Liver (tissue), 9 donors: ENCODE data around the gene CA10. TPM values are rescaled to one million over a fixed set of nuclear protein-coding genes. Genes with fewer than 3 reads are reported as not detected.

ENCODE experiments used
- DNase-seq: peaks from one replicate; pipeline ENCODE4 v3.0.0-alpha.2; 2017; ENCODE audit warnings: low spot score
- H3K27ac ChIP-seq, 2 donors: one replicate each; pipeline ENCODE4 v1.7.0; 2013; ENCODE audit warnings: inconsistent platforms in 2 of 2, low read length in 2 of 2, control low read depth in 1 of 2, low read depth in 1 of 2, mild to moderate bottlenecking in 1 of 2
- H3K27me3 ChIP-seq, 4 donors: one replicate each; pipeline versions ENCODE4 v1.6.1 to v1.7.0; 2013; ENCODE audit warnings: low read length in 3 of 4, inconsistent platforms in 1 of 4, mild to moderate bottlenecking in 1 of 4, moderate library complexity in 1 of 4; ENCODE audit not compliant: control insufficient read depth in 4 of 4, insufficient read depth in 4 of 4
- H3K36me3 ChIP-seq, 4 donors: one replicate each; pipeline versions ENCODE4 v1.6.1 to v1.7.0; 2013; ENCODE audit warnings: low read length in 3 of 4, mild to moderate bottlenecking in 3 of 4, low read depth in 1 of 4, moderate library complexity in 1 of 4; ENCODE audit not compliant: control insufficient read depth in 4 of 4, insufficient read depth in 3 of 4
- H3K4me1 ChIP-seq, 4 donors: one replicate each; pipeline versions ENCODE4 v1.6.1 to v1.7.0; 2013; ENCODE audit warnings: low read length in 3 of 4, mild to moderate bottlenecking in 3 of 4, moderate library complexity in 1 of 4; ENCODE audit not compliant: control insufficient read depth in 4 of 4, insufficient read depth in 4 of 4
- H3K4me3 ChIP-seq, 3 donors: one replicate each; pipeline versions ENCODE4 v1.6.1 to v1.7.0; 2013; ENCODE audit warnings: low read length in 3 of 3, control low read depth in 1 of 3, low read depth in 1 of 3, mild to moderate bottlenecking in 1 of 3
- H3K9ac ChIP-seq, 2 donors: one replicate each; pipeline ENCODE4 v1.7.0; 2013; ENCODE audit warnings: low read length in 2 of 2, mild to moderate bottlenecking in 2 of 2, moderate library complexity in 2 of 2, control low read depth in 1 of 2, low read depth in 1 of 2
- H3K9me3 ChIP-seq, 4 donors: one replicate each; pipeline versions ENCODE4 v1.6.1 to v1.7.0; 2013; ENCODE audit warnings: low read length in 3 of 4; ENCODE audit not compliant: control insufficient read depth in 4 of 4
- EGR1 ChIP-seq, 2 donors: IDR thresholded peaks; 2 replicates each; pipeline ENCODE4 v1.6.1; 2016 to 2018; ENCODE audit warnings: antibody characterized with exemption in 2 of 2, low read depth in 2 of 2
- FOXA2 ChIP-seq: IDR thresholded peaks from 2 replicates; pipeline ENCODE4 v1.6.1; 2016; ENCODE audit warnings: antibody characterized with exemption
- GABPA ChIP-seq, 2 donors: IDR thresholded peaks in 1 of 2; conservative IDR thresholded peaks in 1 of 2; 2 replicates each; pipeline ENCODE4 v1.6.1; 2016; ENCODE audit warnings: antibody characterized with exemption in 2 of 2, mild to moderate bottlenecking in 1 of 2, moderate library complexity in 1 of 2
- HNF4A ChIP-seq, 2 donors: conservative IDR thresholded peaks; 2 replicates each; pipeline ENCODE4 v1.6.1; 2016; ENCODE audit warnings: antibody characterized with exemption in 2 of 2, mild to moderate bottlenecking in 2 of 2
- HNF4G ChIP-seq: IDR thresholded peaks from 2 replicates; pipeline ENCODE4 v1.6.1; 2016; ENCODE audit warnings: antibody characterized with exemption
- JUND ChIP-seq, 2 donors: IDR thresholded peaks; 2 replicates each; pipeline ENCODE4 v1.6.1; 2016; ENCODE audit warnings: antibody characterized with exemption in 2 of 2
- RAD21 ChIP-seq, 2 donors: IDR thresholded peaks; 2 replicates each; pipeline ENCODE4 v1.6.1; 2016; ENCODE audit warnings: antibody characterized with exemption in 2 of 2, mild to moderate bottlenecking in 2 of 2
- REST ChIP-seq: IDR thresholded peaks from 2 replicates; pipeline ENCODE4 v1.6.1; 2016; ENCODE audit warnings: antibody characterized with exemption, mild to moderate bottlenecking
- RXRA ChIP-seq, 2 donors: IDR thresholded peaks; 2 replicates each; pipeline ENCODE4 v1.6.1; 2017 to 2018; ENCODE audit warnings: antibody characterized with exemption in 2 of 2, mild to moderate bottlenecking in 1 of 2
- ZBTB33 ChIP-seq: IDR thresholded peaks from 2 replicates; pipeline ENCODE4 v1.6.1; 2016; ENCODE audit warnings: antibody characterized with exemption
- WGBS: extraction: QIAGEN DNeasy Blood & Tissue Kit; methylation state at CpG from one replicate; pipeline ENCODE4 v1.1.7; 2013; 5-methylcytosine and 5-hydroxymethylcytosine counted together
- polyA plus RNA-seq, 2 donors: library from polyadenylated mRNA; stranded (reverse) in 1 of 2; unstranded in 1 of 2; fragments of 200-250 nt in 1 of 2; fragments of >200 nt in 1 of 2; fragmentation: Nextera tagmentation in 1 of 2; extraction: Ambion mirVana in 1 of 2; gene quantifications; one replicate each; pipeline versions ENCODE4 v1.2.1 to v1.2.3, GENCODE V29; 2013 to 2015
- total RNA-seq, 2 donors: library from RNA; depleted of rRNA; stranded (reverse); fragments of >200 nt; gene quantifications; one replicate each; pipeline ENCODE4 v1.2.3, GENCODE V29; 2014
- donor health status: healthy.
- donor health status: healthy.
- donor health status: healthy.
- donor health status: healthy.
- donor health status: healthy.

Gene CA10
- total and polyA plus RNA-seq, 4 donors = 0.05 TPM; not detected in 3

GRCh38 chr17:51801626-51802025, 356.9 kb downstream of the CA10 start:
- DNase-seq = no peak
- no peaks in the 10 kb centered on the region for H3K4me1 ChIP-seq
- TF ChIP-seq GABPA (IDR thresholded peaks at IDR 0.05 in 1 of 2, conservative IDR thresholded peaks at IDR 0.05 in 1 of 2) = no peak
- TF ChIP-seq ZBTB33 = no peak
- peaks cover 0 to 9% (median 2%) of the 10 kb centered on the region in 4 donors for H3K27me3 ChIP-seq
- WGBS = 85% methylated on average over 4 of the region's 4 CpGs
- H3K27ac ChIP-seq = no peak overlapping the region
- no peaks in the 10 kb centered on the region for H3K36me3 ChIP-seq
- H3K9ac ChIP-seq = no peak overlapping the region
- no peak overlapping the region for H3K4me3 ChIP-seq
- peaks cover 0 to 3% (median 0%) of the 10 kb centered on the region in 4 donors for H3K9me3 ChIP-seq

GRCh38 chr17:51799981-51800380, 358.5 kb downstream of the CA10 start:
- no peaks in the 10 kb centered on the region for H3K36me3 ChIP-seq
- no peaks in the 10 kb centered on the region for H3K4me1 ChIP-seq
- H3K9me3 ChIP-seq = peaks cover 0 to 3% (median 0%) of the 10 kb centered on the region in 4 donors
- no peak overlapping the region for H3K9ac ChIP-seq
- no peak overlapping the region for H3K27ac ChIP-seq
- peaks cover 0 to 10% (median 0%) of the 10 kb centered on the region in 4 donors for H3K27me3 ChIP-seq
- H3K4me3 ChIP-seq = no peak overlapping the region
- no peak for DNase-seq
- TF ChIP-seq JUND (IDR thresholded peaks at IDR 0.05) (no peak), HNF4A (conservative IDR thresholded peaks at IDR 0.05) (no peak)
- WGBS = 88% methylated on average over 4 of the region's 4 CpGs

- no peak for TF ChIP-seq RAD21 (IDR thresholded peaks at IDR 0.05)
- no peak for TF ChIP-seq HNF4G
- no peak for TF ChIP-seq RXRA (IDR thresholded peaks at IDR 0.05)
- no peak for TF ChIP-seq FOXA2
- TF ChIP-seq REST = no peak
- no peak for TF ChIP-seq EGR1 (IDR thresholded peaks at IDR 0.05; ENCODE audit: low read depth in 2 of 2)
- no peak for TF ChIP-seq HNF4A (conservative IDR thresholded peaks at IDR 0.05)
- TF ChIP-seq ZBTB33 = no peak
- no peak overlapping the region for H3K9ac ChIP-seq
- H3K4me1 ChIP-seq = no peaks in the 10 kb centered on the region
- H3K27me3 ChIP-seq = peaks cover 0 to 7% (median 0%) of the 10 kb centered on the region in 4 donors
- no peak for DNase-seq
- no peaks in the 10 kb centered on the region for H3K36me3 ChIP-seq
- peaks cover 0 to 3% (median 0%) of the 10 kb centered on the region in 4 donors for H3K9me3 ChIP-seq
- H3K4me3 ChIP-seq = no peak overlapping the region
- H3K27ac ChIP-seq = no peak overlapping the region
Measured at GRCh38 chr17:51799240-51799639, 359.3 kb downstream of the CA10 start.
